Breast epithelium (tissue), 3 donors: Measurements from ENCODE around the gene NCDN.

Source experiments
- CTCF ChIP-seq, 3 donors: fragments of 450-650 bp; IDR thresholded peaks; one replicate each; pipeline ENCODE4 v1.5.1; 2016 to 2017; ENCODE audit warnings: antibody characterized with exemption in 3 of 3, mild to moderate bottlenecking in 3 of 3, moderate library complexity in 3 of 3
- POLR2A ChIP-seq: fragments of 450-650 bp; IDR thresholded peaks from one replicate; pipeline ENCODE4 v1.6.1; 2016; ENCODE audit warnings: antibody characterized with exemption, mild to moderate bottlenecking, moderate library complexity
- POLR2AphosphoS5 ChIP-seq, 3 donors: sonication (generic); formaldehyde crosslinking; IDR thresholded peaks; one replicate each; pipeline ENCODE4 v1.6.1; 2017; ENCODE audit warnings: antibody characterized with exemption in 3 of 3

- TF ChIP-seq CTCF (IDR thresholded peaks at IDR 0.05) (no peak), POLR2A (no peak), POLR2AphosphoS5 (IDR thresholded peaks at IDR 0.05) (no peak)
Measured at GRCh38 chr1:35561297-35561971, 3.8 kb downstream of the NCDN start.
